ENCODE data around the gene OR1F1. TPM values are rescaled to one million over a fixed set of nuclear protein-coding genes. Genes with fewer than 3 reads are reported as not detected.

The OR1F1 gene
- total RNA-seq (2021), result not detected in 2 replicates
- long read RNA-seq, result 0 reads

DNA sequence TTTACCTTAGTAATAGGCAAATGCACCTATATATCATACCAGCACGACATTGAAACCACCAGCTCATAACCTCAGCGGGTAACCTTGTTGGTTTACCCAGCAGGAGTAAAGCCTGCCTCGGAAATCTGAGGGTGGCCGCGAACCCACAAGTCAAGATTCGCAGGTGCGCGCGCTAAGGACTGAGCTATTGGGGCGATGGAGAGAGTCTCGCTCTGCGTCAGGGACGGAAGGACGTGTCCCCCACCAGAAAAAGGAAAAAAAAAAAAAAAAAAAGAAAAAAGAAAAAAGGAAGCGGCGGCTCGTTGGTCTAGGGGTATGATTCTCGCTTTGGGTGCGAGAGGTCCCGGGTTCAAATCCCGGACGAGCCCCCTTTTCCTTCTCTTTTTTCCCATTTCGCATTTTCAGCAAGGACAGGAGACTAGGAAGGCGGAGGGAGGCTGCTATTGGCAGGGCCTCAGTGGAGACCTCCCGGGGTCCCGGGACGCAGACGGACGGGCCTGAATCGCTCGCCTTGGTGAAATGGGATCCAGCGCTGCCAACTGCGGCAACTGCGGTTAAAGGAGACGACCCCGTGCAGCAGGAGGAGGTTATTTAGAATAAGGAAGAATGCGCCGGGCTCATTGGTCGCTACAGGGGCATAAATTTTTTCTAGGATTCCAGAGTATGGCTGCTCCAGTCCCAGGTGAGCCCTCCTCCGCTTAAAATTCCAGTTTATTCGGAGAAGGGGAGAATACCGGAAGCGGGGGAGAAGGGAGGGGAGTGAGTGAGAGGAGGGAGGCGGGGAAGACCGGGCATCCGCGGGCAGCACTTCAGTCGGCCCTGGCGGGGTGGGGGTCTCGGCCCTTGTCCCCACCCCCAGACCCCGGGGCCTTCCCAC lies at the start of gene OR1F1:
Gene OR1F1, plus strand, starts transcription at position 407 of the 877 bp plus-strand sequence.
- no peak within 1 kb of the TSS for H2BK12ac ChIP-seq (ENCODE audit: insufficient read length, low read depth, low read length)
- H3K56ac ChIP-seq (ENCODE audit: insufficient read length, low read depth, low read length), result no peak within 1 kb of the TSS
- no peaks in the 10 kb centered on the region for H3K9me3 ChIP-seq (ENCODE audit: control insufficient read depth, low read depth, low read length)
- DNase-seq, result peak; percentile 76
- peak within 1 kb of the TSS; percentile 57 for H3K9ac ChIP-seq (ENCODE audit: extremely low read depth, insufficient read length, low read length)
- peak within 1 kb of the TSS; percentile 57 for H3K18ac ChIP-seq (ENCODE audit: insufficient read length, low read depth, low read length)
- H3K23ac ChIP-seq (ENCODE audit: insufficient read length, low read depth, low read length), result no peak within 1 kb of the TSS
- H2BK120ac ChIP-seq (ENCODE audit: low read depth, low read length, poor library complexity, severe bottlenecking), result no peak within 1 kb of the TSS
- H3K27me3 ChIP-seq (ENCODE audit: insufficient read depth, low read length), result peaks cover 2% of the 10 kb centered on the region; the same call in 1 of the 2 replicates
- H3K14ac ChIP-seq (ENCODE audit: insufficient read depth, low read length), result no peak within 1 kb of the TSS
- H2AK5ac ChIP-seq (ENCODE audit: insufficient read length, low read length), result no peak within 1 kb of the TSS
- H2BK5ac ChIP-seq (ENCODE audit: insufficient read length, low read length), result no peak within 1 kb of the TSS
- no peaks in the 10 kb centered on the region for H3K4me1 ChIP-seq (ENCODE audit: insufficient read depth, low read length)
- no peak within 1 kb of the TSS for H3K4ac ChIP-seq (ENCODE audit: low read depth, low read length)
- WGBS (ENCODE audit: extremely low coverage, insufficient read length, low lambda C conversion rate), result no CpG with 5 or more reads among the region's 51 CpGs
- TF ChIP-seq, protein P1, sequence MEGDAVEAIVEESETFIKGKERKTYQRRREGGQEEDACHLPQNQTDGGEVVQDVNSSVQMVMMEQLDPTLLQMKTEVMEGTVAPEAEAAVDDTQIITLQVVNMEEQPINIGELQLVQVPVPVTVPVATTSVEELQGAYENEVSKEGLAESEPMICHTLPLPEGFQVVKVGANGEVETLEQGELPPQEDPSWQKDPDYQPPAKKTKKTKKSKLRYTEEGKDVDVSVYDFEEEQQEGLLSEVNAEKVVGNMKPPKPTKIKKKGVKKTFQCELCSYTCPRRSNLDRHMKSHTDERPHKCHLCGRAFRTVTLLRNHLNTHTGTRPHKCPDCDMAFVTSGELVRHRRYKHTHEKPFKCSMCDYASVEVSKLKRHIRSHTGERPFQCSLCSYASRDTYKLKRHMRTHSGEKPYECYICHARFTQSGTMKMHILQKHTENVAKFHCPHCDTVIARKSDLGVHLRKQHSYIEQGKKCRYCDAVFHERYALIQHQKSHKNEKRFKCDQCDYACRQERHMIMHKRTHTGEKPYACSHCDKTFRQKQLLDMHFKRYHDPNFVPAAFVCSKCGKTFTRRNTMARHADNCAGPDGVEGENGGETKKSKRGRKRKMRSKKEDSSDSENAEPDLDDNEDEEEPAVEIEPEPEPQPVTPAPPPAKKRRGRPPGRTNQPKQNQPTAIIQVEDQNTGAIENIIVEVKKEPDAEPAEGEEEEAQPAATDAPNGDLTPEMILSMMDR (conservative IDR thresholded peaks at IDR 0.05), result no peak
- no peak within 1 kb of the TSS for H3T11ph ChIP-seq (ENCODE audit: low read length)
- no peak within 1 kb of the TSS for H3K27ac ChIP-seq (ENCODE audit: insufficient read length, low read depth, low read length)
- H2BK20ac ChIP-seq (ENCODE audit: low read depth, low read length, poor library complexity, severe bottlenecking), result no peak within 1 kb of the TSS
- Mint-ChIP-seq H3K9me3 (peaks cover 3 to 6% of the 10 kb centered on the region in 2 experiments; a peak in 4 of 5 replicates), H3K27ac (peak within 1 kb of the TSS; percentile 66 to 87 (median 77); a peak in 4 of 7 replicates), H3K27me3 (ENCODE audit: low read depth) (peaks cover 61% of the 10 kb centered on the region), H3K36me3 (ENCODE audit: insufficient read depth in 1 of 3, low read depth in 3 of 3) (no peaks in the 10 kb centered on the region; a peak in 2 of 7 replicates), H3K4me1 (peaks cover 25 to 32% of the 10 kb centered on the region in 2 experiments), H3K4me3 (peak within 1 kb of the TSS; percentile 93 to 98)
- H4K8ac ChIP-seq (replicated peaks; ENCODE audit: insufficient read length, low read depth, low read length), result no peak within 1 kb of the TSS
- H4K91ac ChIP-seq (ENCODE audit: insufficient read length, low read depth, low read length), result no peak within 1 kb of the TSS
- peak within 1 kb of the TSS; percentile 87 for H2AFZ ChIP-seq (ENCODE audit: low read length)
- no peaks in the 10 kb centered on the region for H3K79me2 ChIP-seq (ENCODE audit: insufficient read depth, low read length)
- H3K23me2 ChIP-seq (ENCODE audit: insufficient read length, low read depth, low read length, poor library complexity, severe bottlenecking), result peaks cover 39% of the 10 kb centered on the region
- no peaks in the 10 kb centered on the region for H4K20me1 ChIP-seq (ENCODE audit: control insufficient read depth, insufficient read depth, insufficient read length)
- no peaks in the 10 kb centered on the region for H3K79me1 ChIP-seq (ENCODE audit: insufficient read depth, low read depth, low read length, poor library complexity, severe bottlenecking)
- H3K4me2 ChIP-seq (ENCODE audit: insufficient read depth, insufficient read length, low read length), result peak within 1 kb of the TSS; percentile 92
- H2BK15ac ChIP-seq (ENCODE audit: low read depth, low read length), result no peak within 1 kb of the TSS
- no peak within 1 kb of the TSS for H4K5ac ChIP-seq (ENCODE audit: insufficient read length, low read depth, low read length)
